HepG2 (cell line): ENCODE measurements around the gene COX7A2L.
"Not testable (repeated sequence)": the region's sequence is repeated elsewhere in the genome, so short reads cannot be mapped to it uniquely, and the experiment has no call there.

Experiments used
- ARHGAP35 ChIP-seq: sonication (generic); formaldehyde crosslinking; IDR thresholded peaks from 2 replicates; pipeline ENCODE4 v1.9.0; 2022; ENCODE audit warnings: mild to moderate bottlenecking, inconsistent platforms, moderate library complexity, missing genetic modification reagents, borderline replicate concordance
- ISX ChIP-seq: sonication (generic); formaldehyde crosslinking; conservative IDR thresholded peaks from 2 replicates; pipeline ENCODE4 v1.5.0; 2020; ENCODE audit warnings: missing genetic modification reagents
- KLF11 ChIP-seq: IDR thresholded peaks from 2 replicates; pipeline ENCODE4 v1.6.1; 2016; ENCODE audit warnings: missing compliant biosample characterization
- KLF16 ChIP-seq, 2 experiments: sonication (generic) in 1 of 2; formaldehyde crosslinking in 1 of 2; IDR thresholded peaks; 2 replicates each; pipeline versions ENCODE4 v1.6.1 to v1.8.0; 2016 to 2023; ENCODE audit warnings: missing genetic modification reagents in 2 of 2, missing compliant biosample characterization in 1 of 2
- MAZ ChIP-seq, 2 experiments: sonication (generic) in 1 of 2; formaldehyde crosslinking in 1 of 2; IDR thresholded peaks; 2 replicates each; pipeline versions ENCODE4 v1.5.0 to v1.6.1; 2012 to 2020; ENCODE audit warnings: low read depth in 2 of 2, mild to moderate bottlenecking in 2 of 2, borderline replicate concordance in 1 of 2, improper control_type of control experiment in 1 of 2, low read length in 1 of 2, missing genetic modification reagents in 1 of 2, moderate library complexity in 1 of 2
- SP4 ChIP-seq: sonication (generic); formaldehyde crosslinking; IDR thresholded peaks from 2 replicates; pipeline ENCODE4 v1.8.1; 2023; ENCODE audit warnings: mild to moderate bottlenecking, missing genetic modification reagents
- U2AF1 ChIP-seq: fragments of 200-400 bp; formaldehyde crosslinking; optimal IDR thresholded peaks from 2 replicates; pipeline ENCODE3; 2017; ENCODE audit warnings: mild to moderate bottlenecking, low read depth, low read length
- ZIK1 ChIP-seq: sonication (generic); formaldehyde crosslinking; IDR thresholded peaks from 2 replicates; pipeline ENCODE4 v1.5.0; 2020; ENCODE audit warnings: mild to moderate bottlenecking, low read depth, missing genetic modification reagents, borderline replicate concordance
- ZNF335 ChIP-seq: sonication (generic); formaldehyde crosslinking; IDR thresholded peaks from 2 replicates; pipeline ENCODE4 v1.4.0; 2020; ENCODE audit warnings: missing genetic modification reagents
- ZNF570 ChIP-seq: sonication (generic); formaldehyde crosslinking; IDR thresholded peaks from 2 replicates; pipeline ENCODE4 v1.4.0; 2020; ENCODE audit warnings: mild to moderate bottlenecking, missing genetic modification reagents, borderline replicate concordance
- TF ChIP-seq, protein P1 (sequence below): sonication (generic); formaldehyde crosslinking; IDR thresholded peaks from 2 replicates; pipeline ENCODE4 v1.5.0; 2020; ENCODE audit warnings: mild to moderate bottlenecking, missing genetic modification reagents, moderate library complexity
- TF ChIP-seq, protein P2 (sequence below): sonication (generic); formaldehyde crosslinking; conservative IDR thresholded peaks from 2 replicates; pipeline ENCODE4 v1.5.0; 2020; ENCODE audit warnings: missing genetic modification reagents

DNA sequence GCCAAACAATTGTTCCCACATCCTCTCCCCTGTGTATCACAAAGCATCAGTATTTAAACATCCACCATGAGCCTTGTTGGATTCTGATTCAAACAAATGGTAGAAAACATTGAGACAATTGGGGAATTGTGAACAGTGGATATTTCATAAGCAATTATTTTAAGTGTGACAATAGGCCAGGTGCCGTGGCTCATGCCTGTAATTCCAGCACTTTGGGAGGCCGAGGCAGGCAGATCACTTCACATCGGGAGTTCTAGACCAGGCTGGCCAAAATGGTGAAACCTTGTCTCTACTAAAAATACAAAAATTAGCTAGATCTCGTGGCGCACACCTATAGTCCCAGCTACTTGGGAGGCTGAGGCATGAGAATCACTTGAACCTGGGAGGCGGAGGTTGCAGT, 26.2 kb downstream of the COX7A2L start:
- not testable (repeated sequence) for TF ChIP-seq ZIK1 (CRISPR knock-in tag); ARHGAP35; SP4 (CRISPR knock-in tag); ZNF570 (CRISPR knock-in tag); U2AF1; ISX (CRISPR knock-in tag); KLF11; ZNF335 (CRISPR knock-in tag); MAZ (IDR thresholded peaks at IDR 0.05; ENCODE audit: borderline replicate concordance, low read depth, low read length); MAZ (CRISPR knock-in tag; IDR thresholded peaks at IDR 0.05; ENCODE audit: low read depth); KLF16 (CRISPR knock-in tag; IDR thresholded peaks at IDR 0.05)
- TF ChIP-seq, protein P1, sequence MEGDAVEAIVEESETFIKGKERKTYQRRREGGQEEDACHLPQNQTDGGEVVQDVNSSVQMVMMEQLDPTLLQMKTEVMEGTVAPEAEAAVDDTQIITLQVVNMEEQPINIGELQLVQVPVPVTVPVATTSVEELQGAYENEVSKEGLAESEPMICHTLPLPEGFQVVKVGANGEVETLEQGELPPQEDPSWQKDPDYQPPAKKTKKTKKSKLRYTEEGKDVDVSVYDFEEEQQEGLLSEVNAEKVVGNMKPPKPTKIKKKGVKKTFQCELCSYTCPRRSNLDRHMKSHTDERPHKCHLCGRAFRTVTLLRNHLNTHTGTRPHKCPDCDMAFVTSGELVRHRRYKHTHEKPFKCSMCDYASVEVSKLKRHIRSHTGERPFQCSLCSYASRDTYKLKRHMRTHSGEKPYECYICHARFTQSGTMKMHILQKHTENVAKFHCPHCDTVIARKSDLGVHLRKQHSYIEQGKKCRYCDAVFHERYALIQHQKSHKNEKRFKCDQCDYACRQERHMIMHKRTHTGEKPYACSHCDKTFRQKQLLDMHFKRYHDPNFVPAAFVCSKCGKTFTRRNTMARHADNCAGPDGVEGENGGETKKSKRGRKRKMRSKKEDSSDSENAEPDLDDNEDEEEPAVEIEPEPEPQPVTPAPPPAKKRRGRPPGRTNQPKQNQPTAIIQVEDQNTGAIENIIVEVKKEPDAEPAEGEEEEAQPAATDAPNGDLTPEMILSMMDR: not testable (repeated sequence)
- TF ChIP-seq, protein P2, sequence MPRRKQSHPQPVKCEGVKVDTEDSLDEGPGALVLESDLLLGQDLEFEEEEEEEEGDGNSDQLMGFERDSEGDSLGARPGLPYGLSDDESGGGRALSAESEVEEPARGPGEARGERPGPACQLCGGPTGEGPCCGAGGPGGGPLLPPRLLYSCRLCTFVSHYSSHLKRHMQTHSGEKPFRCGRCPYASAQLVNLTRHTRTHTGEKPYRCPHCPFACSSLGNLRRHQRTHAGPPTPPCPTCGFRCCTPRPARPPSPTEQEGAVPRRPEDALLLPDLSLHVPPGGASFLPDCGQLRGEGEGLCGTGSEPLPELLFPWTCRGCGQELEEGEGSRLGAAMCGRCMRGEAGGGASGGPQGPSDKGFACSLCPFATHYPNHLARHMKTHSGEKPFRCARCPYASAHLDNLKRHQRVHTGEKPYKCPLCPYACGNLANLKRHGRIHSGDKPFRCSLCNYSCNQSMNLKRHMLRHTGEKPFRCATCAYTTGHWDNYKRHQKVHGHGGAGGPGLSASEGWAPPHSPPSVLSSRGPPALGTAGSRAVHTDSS: not testable (repeated sequence)
